ENCODE measurements around the gene OR4D5. TPM values are rescaled to one million over a fixed set of nuclear protein-coding genes. Genes with fewer than 3 reads are reported as not detected.

Gene OR4D5
- total RNA-seq, 1 experiment from 2014 or later, result not detected

- Histone ChIP-seq H3K4me3 (ENCODE audit: low read depth, low read length) (no peak within 1 kb of the TSS), H3K4me1 (no peaks in the 10 kb centered on the region; the same call in 1 of the 2 replicates), H3K27me3 (replicated peaks; ENCODE audit: control insufficient read depth, insufficient read depth, low read length) (no peaks in the 10 kb centered on the region), H3K9me3 (no peaks in the 10 kb centered on the region; the same call in 1 of the 2 replicates), H3K36me3 (ENCODE audit: control insufficient read depth, insufficient read depth, low read length) (no peaks in the 10 kb centered on the region)
- peak in 1 of 2 experiments; percentile 45 for DNase-seq
- CTCF ChIA-PET, result no interaction called here
- H3K27ac Mint-ChIP-seq (ENCODE audit: unreplicated experiment), result peak within 1 kb of the TSS; percentile 6
- no peak within 1 kb of the TSS for H3K4me3 Mint-ChIP-seq (ENCODE audit: unreplicated experiment)
- no peak for TF ChIP-seq CTCF (IDR thresholded peaks at IDR 0.05; ENCODE audit: insufficient read depth in 1 of 2, low read depth in 1 of 2, low read length in 1 of 2, severe bottlenecking in 1 of 2, unreplicated experiment in 1 of 2)
- BruUV-seq (replicated peaks), result no TSS peak
- H3K36me3 Mint-ChIP-seq (ENCODE audit: insufficient read depth, unreplicated experiment), result no peaks in the 10 kb centered on the region
- intact Hi-C loops (cut with micrococcal nuclease; ENCODE audit: unreplicated experiment), result no loop called here
- no peaks in the 10 kb centered on the region for H3K4me1 Mint-ChIP-seq (ENCODE audit: low read depth, unreplicated experiment)
- POLR2A ChIA-PET, result no interaction called here
- H3K9me3 Mint-ChIP-seq (ENCODE audit: unreplicated experiment), result peaks cover 10% of the 10 kb centered on the region
- no peaks in the 10 kb centered on the region for H3K27me3 Mint-ChIP-seq (ENCODE audit: insufficient read depth, unreplicated experiment)
Measured at GRCh38 chr11:123977731-123978347, 38.4 kb downstream of the OR4D5 start, which contains the start of gene OR10S1. OR10S1 (minus strand) TSS chr11:123977781; CDS start chr11:123977664, 117 bp downstream.

GRCh38 chr11:123979311-123979710, 39.9 kb downstream of the OR4D5 start:
- H3K4me3 ChIP-seq (ENCODE audit: low read depth, low read length), result no peak overlapping the region
- Mint-ChIP-seq H3K4me1 (ENCODE audit: low read depth, unreplicated experiment) (no peaks in the 10 kb centered on the region), H3K36me3 (ENCODE audit: insufficient read depth, unreplicated experiment) (no peaks in the 10 kb centered on the region), H3K27me3 (ENCODE audit: insufficient read depth, unreplicated experiment) (peaks cover 2% of the 10 kb centered on the region), H3K9me3 (ENCODE audit: unreplicated experiment) (peaks cover 10% of the 10 kb centered on the region), H3K27ac (ENCODE audit: unreplicated experiment) (no peak overlapping the region), H3K4me3 (ENCODE audit: unreplicated experiment) (no peak overlapping the region)
- no TSS peak for BruUV-seq (replicated peaks)
- intact Hi-C loops (cut with micrococcal nuclease; ENCODE audit: unreplicated experiment), result no loop called here
- H3K9me3 ChIP-seq, result no peaks in the 10 kb centered on the region; the same call in 1 of the 2 replicates
- TF ChIP-seq CTCF (IDR thresholded peaks at IDR 0.05; ENCODE audit: insufficient read depth in 1 of 2, low read depth in 1 of 2, low read length in 1 of 2, severe bottlenecking in 1 of 2, unreplicated experiment in 1 of 2), result no peak
- H3K36me3 ChIP-seq (ENCODE audit: control insufficient read depth, insufficient read depth, low read length), result no peaks in the 10 kb centered on the region
- H3K4me1 ChIP-seq, result no peaks in the 10 kb centered on the region; the same call in 1 of the 2 replicates
- ChIA-PET POLR2A (no interaction called here), CTCF (no interaction called here)
- no peaks in the 10 kb centered on the region for H3K27me3 ChIP-seq (replicated peaks; ENCODE audit: control insufficient read depth, insufficient read depth, low read length)
- no peak for DNase-seq

Other genes with a start within 250 kb of the OR4D5 start
- gene ZNF202, start 198.0 kb upstream of the OR4D5 start, total RNA-seq (2022), result 25.5 and 27.9 TPM in 2 replicates
- not detected in 2 replicates for gene OR6X1, start 185.1 kb upstream of the OR4D5 start, total RNA-seq (2022)
- gene OR6M1, start 133.3 kb upstream of the OR4D5 start, total RNA-seq (2022), result not detected in 2 replicates
- not detected in 2 replicates for gene TMEM225, start 53.9 kb upstream of the OR4D5 start, total RNA-seq (2022)
- gene OR8D4, start 37.5 kb upstream of the OR4D5 start, total RNA-seq (2022), result not detected in 2 replicates
- not detected in 2 replicates for gene OR6T1, start 4.2 kb downstream of the OR4D5 start, total RNA-seq (2022)
- gene OR10S1, start 38.2 kb downstream of the OR4D5 start, total RNA-seq (2022), result not detected in 2 replicates
- gene OR10G6, start 55.5 kb downstream of the OR4D5 start, total RNA-seq (2022), result not detected in 2 replicates
- gene OR10G4, start 73.4 kb downstream of the OR4D5 start, total RNA-seq (2022), result not detected in 2 replicates
- gene OR10G9, start 83.4 kb downstream of the OR4D5 start, total RNA-seq (2022), result not detected in 2 replicates
- gene OR10G8, start 87.2 kb downstream of the OR4D5 start, total RNA-seq (2022), result not detected in 2 replicates
- gene OR10G7, start 101.7 kb downstream of the OR4D5 start, total RNA-seq (2022), result not detected in 2 replicates
- 1.3 and 1.6 TPM in 2 replicates for gene VWA5A, start 175.8 kb downstream of the OR4D5 start, total RNA-seq (2022)
- gene OR10D3, start 243.7 kb downstream of the OR4D5 start, total RNA-seq (2022), result not detected in 2 replicates

Data from Caco-2 (cell line).